Lower leg skin (tissue), 4 donors: ENCODE data around the gene LAMTOR5. TPM values are rescaled to one million over a fixed set of nuclear protein-coding genes. Genes with fewer than 3 reads are reported as not detected.

Experiments
- DNase-seq, 2 donors: peaks; one replicate each; pipeline ENCODE4 v3.0.0-alpha.2; 2019; ENCODE audit warnings: low spot score in 2 of 2
- H3K4me3 ChIP-seq: fragments of 200-600 bp; sonication (generic); 2 replicates; pipeline ENCODE4 v1.5.1; 2017; ENCODE audit warnings: mild to moderate bottlenecking, low read depth; ENCODE audit not compliant: poor library complexity, severe bottlenecking
- CTCF ChIP-seq, 3 donors: fragments of 450-650 bp; IDR thresholded peaks; one replicate each; pipeline ENCODE4 v1.5.1; 2016; ENCODE audit warnings: antibody characterized with exemption in 3 of 3, mild to moderate bottlenecking in 3 of 3, moderate library complexity in 2 of 3
- POLR2A ChIP-seq, 2 donors: fragments of 450-650 bp; IDR thresholded peaks; one replicate each; pipeline ENCODE4 v1.6.1; 2016 to 2017; ENCODE audit warnings: antibody characterized with exemption in 2 of 2, mild to moderate bottlenecking in 1 of 2, moderate library complexity in 1 of 2
- WGBS, 2 donors: methylation state at CpG; one replicate each; pipeline ENCODE4 v1.1.5; 2018; 5-methylcytosine and 5-hydroxymethylcytosine counted together
- intact Hi-C: fragments of 100-400 bp; cut with DNase I; formaldehyde crosslinking; loops from one replicate; pipeline ENCODE4 v1.15.0; 2023; ENCODE audit warnings: low total_unique reads
- total RNA-seq, 4 donors: library from RNA; depleted of rRNA; stranded (reverse); fragments of >200 nt; gene quantifications; one replicate each; pipeline ENCODE4 v1.1.0, GENCODE V29; 2016

The LAMTOR5 gene
- total RNA-seq, 4 donors from 2014 or later = 47.7 to 76.1 (median 67.0) TPM

- DNase-seq = no peak
- whole genome bisulfite sequencing, 2 donors = 64 to 70% methylated on average over 6 of the region's 6 CpGs
- intact Hi-C loops = no loop called here
Measured at GRCh38 chr1:110390096-110390495, 17.4 kb downstream of the LAMTOR5 start.

GRCh38 chr1:110387048-110387754 lies 20.3 kb downstream of the LAMTOR5 start:
- WGBS, 2 donors = 95 to 100% methylated on average over 1 of the region's 1 CpG
- DNase-seq = no peak
- no peak for TF ChIP-seq CTCF (IDR thresholded peaks at IDR 0.05)
- TF ChIP-seq POLR2A (IDR thresholded peaks at IDR 0.05) = no peak

More at GRCh38 chr1:110390096-110390495, 17.4 kb downstream of the LAMTOR5 start:
- no peak for TF ChIP-seq CTCF (IDR thresholded peaks at IDR 0.05)
- no peak for TF ChIP-seq POLR2A (IDR thresholded peaks at IDR 0.05)
- no peak overlapping the region for H3K4me3 ChIP-seq

GRCh38 chr1:110385369-110385768 lies 22.1 kb downstream of the LAMTOR5 start:
- no peak for TF ChIP-seq CTCF (IDR thresholded peaks at IDR 0.05)
- TF ChIP-seq POLR2A (IDR thresholded peaks at IDR 0.05) = no peak
- no peak for DNase-seq
- whole genome bisulfite sequencing, 2 donors = 96 to 97% methylated on average over 1 of the region's 1 CpG

More at GRCh38 chr1:110387048-110387754, 20.3 kb downstream of the LAMTOR5 start:
- H3K4me3 ChIP-seq = no peak overlapping the region
- intact Hi-C loops = no loop called here

GRCh38 chr1:110384581-110385321 lies 22.7 kb downstream of the LAMTOR5 start:
- no peak for DNase-seq
- 93 to 97% methylated on average over 19 of the region's 19 CpGs for WGBS, 2 donors
- H3K4me3 ChIP-seq = no peak overlapping the region
- TF ChIP-seq CTCF (IDR thresholded peaks at IDR 0.05) (no peak), POLR2A (IDR thresholded peaks at IDR 0.05) (no peak)
- intact Hi-C loops = no loop called here

More at GRCh38 chr1:110385369-110385768, 22.1 kb downstream of the LAMTOR5 start:
- intact Hi-C loops = no loop called here
- H3K4me3 ChIP-seq = no peak overlapping the region

GRCh38 chr1:110383251-110383990 lies 24.1 kb downstream of the LAMTOR5 start:
- intact Hi-C loops = no loop called here
- no peak for DNase-seq
- TF ChIP-seq POLR2A (IDR thresholded peaks at IDR 0.05) = no peak
- TF ChIP-seq CTCF (IDR thresholded peaks at IDR 0.05) = no peak
- H3K4me3 ChIP-seq = no peak overlapping the region
- 43 to 65% methylated on average over 5 of the region's 5 CpGs for WGBS, 2 donors
